BJ (cell line): ENCODE results near the gene CCDC9. TPM values are rescaled to one million over a fixed set of nuclear protein-coding genes. Genes with fewer than 3 reads are reported as not detected.
"Not testable (repeated sequence)": the region's sequence is repeated elsewhere in the genome, so short reads cannot be mapped to it uniquely, and the experiment has no call there.

ENCODE experiments used
- CTCF ChIA-PET: fragments of 350-600 bp; formaldehyde crosslinking; extraction: SDS; loops from one replicate; lab custom pipeline; 2021; ENCODE audit warnings: antibody characterized with exemption, inconsistent platforms; lab: Yijun Ruan, JAX
- POLR2A ChIA-PET: fragments of 300-600 bp; sonication (Branson Sonifier 250); formaldehyde crosslinking; extraction: SDS; loops from one replicate; lab custom pipeline; 2021; ENCODE audit warnings: antibody characterized with exemption; lab: Charles Lee
- DNase-seq: peaks from one replicate; pipeline ENCODE4 v3.0.0-alpha.2; 2011; ENCODE audit warnings: low read depth
- H3K27me3 ChIP-seq: 2 replicates; pipeline ENCODE4 v1.6.0; 2011; ENCODE audit warnings: low read length; ENCODE audit not compliant: control insufficient read depth, insufficient read depth
- H3K36me3 ChIP-seq: 2 replicates; pipeline ENCODE4 v1.5.1; 2011; ENCODE audit warnings: low read length; ENCODE audit not compliant: control insufficient read depth, insufficient read depth
- H3K4me3 ChIP-seq: 2 replicates; pipeline ENCODE4 v1.5.1; 2011; ENCODE audit warnings: low read depth, mild to moderate bottlenecking, control low read depth, low read length
- polyA plus RNA-seq: library from polyadenylated mRNA; depleted of rRNA; stranded (reverse); fragments of >200 nt; gene quantifications from 2 replicates; pipeline ENCODE4 v1.2.3, GENCODE V29; 2011
- TF ChIP-seq, protein P1 (sequence below): IDR thresholded peaks from 2 replicates; pipeline ENCODE4 v1.5.1; 2011; ENCODE audit warnings: low read depth, mild to moderate bottlenecking, control low read depth, inconsistent platforms, low read length, moderate library complexity; ENCODE audit not compliant: insufficient read depth

CCDC9 gene
- polyA plus RNA-seq, 1 experiment = 4.1 TPM

DNA sequence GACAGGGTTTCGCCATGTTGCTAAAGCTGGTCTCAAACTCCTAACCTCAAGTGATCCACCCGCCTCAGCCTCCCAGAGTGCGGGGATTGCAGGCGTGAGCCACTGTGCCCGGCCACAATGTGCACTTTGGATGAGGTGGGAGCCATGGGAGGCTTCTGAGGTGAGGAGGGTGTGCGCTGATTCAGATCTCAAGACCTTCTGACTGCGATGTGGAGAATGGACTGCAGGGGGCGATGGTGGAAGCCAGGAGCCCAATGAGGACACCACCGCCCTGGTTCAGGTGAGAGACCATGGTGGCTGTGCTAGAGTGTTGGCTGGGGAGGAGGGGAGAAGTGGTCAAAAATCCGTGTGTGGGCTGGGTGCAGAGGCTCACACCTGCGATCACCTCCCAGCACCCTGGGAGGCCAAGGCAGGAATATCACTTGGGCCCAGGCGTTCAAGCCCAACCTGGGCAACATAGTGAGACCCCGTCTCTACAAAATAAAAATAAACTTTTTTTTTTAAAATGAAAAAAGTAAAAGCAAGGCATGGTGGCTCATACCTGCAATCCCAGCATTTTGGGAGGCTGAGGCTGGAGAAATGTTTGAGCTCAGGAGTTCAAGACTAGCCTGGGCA lies 24.0 kb downstream of the CCDC9 start:
- H3K27me3 ChIP-seq = no peaks in the 10 kb centered on the region
- no peak overlapping the region for H3K4me3 ChIP-seq
- CTCF ChIA-PET = interaction anchor here (0.8 kb wide), 1 partner anchor 15 kb away, joined by 3 read pairs; no protein-coding TSS in a partner anchor
- POLR2A ChIA-PET = interaction anchor here (0.6 kb wide), 1 partner anchor 111 kb away, joined by 4 read pairs; no protein-coding TSS in a partner anchor
- TF ChIP-seq, protein P1, sequence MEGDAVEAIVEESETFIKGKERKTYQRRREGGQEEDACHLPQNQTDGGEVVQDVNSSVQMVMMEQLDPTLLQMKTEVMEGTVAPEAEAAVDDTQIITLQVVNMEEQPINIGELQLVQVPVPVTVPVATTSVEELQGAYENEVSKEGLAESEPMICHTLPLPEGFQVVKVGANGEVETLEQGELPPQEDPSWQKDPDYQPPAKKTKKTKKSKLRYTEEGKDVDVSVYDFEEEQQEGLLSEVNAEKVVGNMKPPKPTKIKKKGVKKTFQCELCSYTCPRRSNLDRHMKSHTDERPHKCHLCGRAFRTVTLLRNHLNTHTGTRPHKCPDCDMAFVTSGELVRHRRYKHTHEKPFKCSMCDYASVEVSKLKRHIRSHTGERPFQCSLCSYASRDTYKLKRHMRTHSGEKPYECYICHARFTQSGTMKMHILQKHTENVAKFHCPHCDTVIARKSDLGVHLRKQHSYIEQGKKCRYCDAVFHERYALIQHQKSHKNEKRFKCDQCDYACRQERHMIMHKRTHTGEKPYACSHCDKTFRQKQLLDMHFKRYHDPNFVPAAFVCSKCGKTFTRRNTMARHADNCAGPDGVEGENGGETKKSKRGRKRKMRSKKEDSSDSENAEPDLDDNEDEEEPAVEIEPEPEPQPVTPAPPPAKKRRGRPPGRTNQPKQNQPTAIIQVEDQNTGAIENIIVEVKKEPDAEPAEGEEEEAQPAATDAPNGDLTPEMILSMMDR = peak; percentile 55
- DNase-seq = no peak
- H3K36me3 ChIP-seq = peaks cover 2% of the 10 kb centered on the region; the same call in 1 of the 2 replicates

DNA sequence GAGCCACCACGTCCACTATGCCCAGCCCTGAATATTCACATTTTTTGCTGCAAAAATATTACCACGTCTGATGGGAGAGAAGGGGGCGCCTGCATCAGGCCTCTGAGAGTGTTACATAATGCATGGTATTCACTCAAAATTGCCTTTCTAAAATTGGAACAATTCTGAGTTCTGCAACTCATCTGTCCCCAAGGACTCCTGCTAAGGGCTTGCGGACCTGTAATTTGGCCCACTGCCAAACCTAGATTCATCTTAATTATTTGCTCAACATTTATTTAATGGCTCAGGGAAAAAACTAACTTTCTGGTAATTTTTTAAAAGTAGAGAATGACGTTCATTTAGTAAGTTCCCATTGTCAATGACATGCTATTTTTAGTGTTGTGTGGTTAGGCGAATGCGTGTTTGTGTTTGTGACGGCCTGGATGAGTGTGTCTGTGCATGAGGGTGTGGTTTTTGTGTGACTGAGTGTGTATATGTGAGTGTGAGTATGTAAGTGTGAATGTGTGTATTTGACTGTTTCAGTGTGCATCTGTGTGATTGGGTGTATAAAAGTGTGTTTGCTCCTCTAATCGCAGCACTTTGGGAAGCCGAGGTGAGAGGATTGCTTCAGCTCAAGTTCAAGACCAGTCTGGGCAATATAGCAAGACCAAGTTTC lies 27.2 kb downstream of the CCDC9 start:
- ChIA-PET CTCF (interaction anchor here (1.0 to 2.1 kb wide), 3 partner anchors 8 to 65 kb away, joined by 4 to 25 read pairs (median 5); partner anchors contain the start of genes DHX34 and INAFM1), POLR2A (no interaction called here)
- H3K36me3 ChIP-seq = no peaks in the 10 kb centered on the region
- no peak for DNase-seq
- no peak overlapping the region for H3K4me3 ChIP-seq
- TF ChIP-seq, protein P1 = no peak
- no peaks in the 10 kb centered on the region for H3K27me3 ChIP-seq

DNA sequence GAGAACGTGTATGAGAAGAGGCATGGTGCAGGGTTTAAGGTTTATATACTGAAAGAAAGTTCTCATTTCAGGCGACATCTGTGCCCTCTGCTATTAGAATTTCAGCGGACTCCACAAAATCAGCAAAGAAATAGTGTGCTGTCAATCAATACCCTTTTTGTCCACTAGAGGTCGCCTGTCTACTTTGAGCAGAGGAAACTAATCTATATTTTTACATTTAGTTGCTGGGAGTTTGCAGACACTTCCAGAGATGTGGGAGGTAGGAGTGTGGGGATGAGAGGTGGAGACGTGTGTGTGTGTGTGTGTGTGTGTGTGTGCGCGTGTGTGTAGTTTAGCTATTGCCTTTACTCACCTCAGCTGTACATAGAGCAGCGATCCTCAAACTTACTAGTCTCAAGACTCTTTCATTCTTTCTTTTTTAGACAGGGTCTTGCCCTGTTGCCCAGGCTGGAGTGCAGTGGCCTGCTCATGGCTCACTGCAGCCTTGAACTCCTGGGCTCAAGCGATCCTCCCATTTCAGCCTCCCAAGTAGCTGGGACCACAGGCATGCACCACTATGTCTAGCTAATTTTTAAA lies 28.1 kb downstream of the CCDC9 start:
- no peaks in the 10 kb centered on the region for H3K36me3 ChIP-seq
- CTCF ChIA-PET = interaction anchor here (0.7 to 2.9 kb wide), 13 partner anchors 8 to 143 kb away, joined by 3 to 25 read pairs (median 5); partner anchors contain the start of genes CCDC9, DHX34 and INAFM1
- no peaks in the 10 kb centered on the region for H3K27me3 ChIP-seq
- H3K4me3 ChIP-seq = no peak overlapping the region
- POLR2A ChIA-PET = interaction anchor here (0.5 kb wide), 1 partner anchor 135 kb away, joined by 3 read pairs; the partner anchor contains the start of gene MEIS3
- TF ChIP-seq, protein P1 = peak; percentile 84
- DNase-seq = no peak

DNA sequence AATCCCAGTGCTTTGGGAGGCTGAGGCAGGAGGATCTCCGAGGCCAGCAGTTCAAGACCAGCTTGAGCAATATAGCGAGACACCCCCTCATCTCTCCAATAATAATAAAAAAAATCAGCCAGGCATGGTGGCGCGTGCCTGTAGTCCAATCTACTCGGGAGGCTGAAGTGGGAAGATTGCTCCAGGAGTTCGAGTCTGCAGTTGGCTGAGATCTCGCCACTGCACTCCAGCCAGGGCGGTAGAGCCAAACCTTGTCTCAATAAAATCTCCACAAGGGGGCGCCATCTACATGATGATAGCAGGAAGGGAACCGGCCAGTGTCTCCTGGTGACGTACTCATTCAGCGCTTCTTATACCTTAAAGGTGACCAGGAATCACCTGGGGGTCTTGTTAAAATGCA lies 39.7 kb downstream of the CCDC9 start:
- no peaks in the 10 kb centered on the region for H3K27me3 ChIP-seq
- H3K4me3 ChIP-seq = no peak overlapping the region
- CTCF ChIA-PET = interaction anchor here (0.7 to 8.1 kb wide), 19 partner anchors 10 to 412 kb away, joined by 3 to 93 read pairs (median 4); partner anchors contain the start of genes DHX34 and INAFM1
- H3K36me3 ChIP-seq = no peaks in the 10 kb centered on the region
- POLR2A ChIA-PET = no interaction called here
- no peak for DNase-seq
- TF ChIP-seq, protein P1 = peak; percentile 75

DNA sequence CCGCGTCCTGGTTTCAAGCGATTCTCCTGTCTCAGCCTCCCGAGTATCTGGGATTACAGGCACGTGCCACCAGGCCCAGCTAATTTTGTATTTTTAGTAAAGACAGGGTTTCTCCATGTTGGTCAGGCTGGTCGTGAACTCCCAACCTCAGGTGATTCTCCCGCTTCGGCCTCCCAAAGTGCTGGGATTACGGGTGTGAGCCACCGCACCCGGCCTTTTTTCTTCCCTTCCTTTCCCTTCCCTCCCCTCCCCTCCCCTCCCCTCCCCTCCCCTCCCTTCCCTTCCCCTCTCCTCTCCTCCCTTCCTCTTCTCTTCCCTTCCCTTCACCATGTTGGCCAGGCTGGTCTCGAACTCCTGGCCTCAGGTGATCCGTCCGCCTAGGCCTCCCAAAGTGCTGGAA lies 44.5 kb downstream of the CCDC9 start:
- DNase-seq, H3K36me3 ChIP-seq, POLR2A ChIA-PET, H3K27me3 ChIP-seq, H3K4me3 ChIP-seq: not testable (repeated sequence)
- CTCF ChIA-PET = interaction anchor here (0.7 to 8.1 kb wide), 4 partner anchors 8 to 91 kb away, joined by 3 to 93 read pairs (median 6); partner anchors contain the start of gene DHX34
